GM18517 (cell line): ENCODE data around the gene TSHZ2.
"Not testable (repeated sequence)": the region's sequence is repeated elsewhere in the genome, so short reads cannot be mapped to it uniquely, and the experiment has no call there.

Source experiments
- ATAC-seq: cut with Tn5 transposase; IDR thresholded peaks from one replicate; pipeline ENCODE4 v1.9.1; 2021; ENCODE audit warnings: mild to moderate bottlenecking, moderate library complexity; ENCODE audit not compliant: unreplicated experiment

Gene TSHZ2

GRCh38 chr20:53081916-53082863 is 110.0 kb downstream of the TSHZ2 start:
- ATAC-seq, result no peak

DNA sequence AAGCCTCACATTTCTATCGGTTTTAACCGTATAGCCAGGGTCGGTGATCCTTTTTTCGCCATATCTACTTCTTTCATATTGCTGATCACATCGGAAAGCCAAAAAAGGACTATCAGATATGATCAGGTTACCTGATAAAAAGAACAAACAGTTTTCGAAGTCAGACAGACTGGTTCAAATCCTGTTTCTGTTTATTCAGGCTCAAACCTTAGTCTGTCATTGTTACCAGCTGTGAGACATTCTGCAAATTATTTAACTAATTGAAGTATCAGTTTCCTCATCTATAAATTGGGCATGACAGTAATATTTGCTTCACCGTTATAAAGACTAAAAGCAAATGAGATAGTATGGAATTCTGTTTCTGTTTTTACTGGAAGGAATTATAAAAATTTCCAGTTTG is 111.3 kb downstream of the TSHZ2 start:
- no peak for ATAC-seq

- ATAC-seq, result no peak
These were observed 112.3 kb downstream of the TSHZ2 start for GRCh38 chr20:53084408-53084997.

- ATAC-seq, result no peak
These were observed 113.6 kb downstream of the TSHZ2 start for GRCh38 chr20:53085720-53086119.

DNA sequence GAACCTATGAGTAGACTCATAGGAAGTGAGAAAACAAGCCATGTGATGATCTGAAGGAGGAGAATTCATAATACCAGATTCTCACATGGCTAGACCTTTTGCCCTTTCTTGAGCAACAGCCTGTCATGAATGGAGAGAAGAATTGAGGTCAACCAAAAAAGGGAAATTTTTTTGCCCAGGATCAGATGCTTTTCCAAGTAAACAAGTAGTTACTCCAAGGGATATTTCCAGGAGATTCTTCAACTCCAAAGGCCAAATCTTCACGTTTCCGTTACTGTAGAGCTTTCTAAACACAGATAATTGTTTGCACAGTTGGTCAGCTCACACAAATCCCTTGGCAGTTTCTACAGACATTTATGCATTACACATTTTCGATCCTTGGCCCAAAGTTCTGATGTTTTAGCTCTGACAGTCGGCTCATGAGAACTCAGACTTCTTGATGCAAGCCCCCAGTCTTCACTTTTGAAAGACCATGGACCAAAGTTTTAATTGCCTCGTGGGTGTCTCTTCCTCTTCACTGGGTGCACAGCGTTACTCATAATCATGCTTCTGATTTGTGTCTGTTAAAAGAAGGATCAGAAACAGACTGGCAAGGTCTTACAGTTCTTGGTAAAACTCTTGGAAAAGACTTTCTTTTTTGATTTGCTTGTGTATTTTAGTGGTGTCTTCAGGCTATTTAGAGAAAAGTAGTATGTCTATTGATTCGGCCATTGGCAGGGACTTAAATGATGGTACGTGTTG is 115.0 kb downstream of the TSHZ2 start:
- ATAC-seq, result no peak

DNA sequence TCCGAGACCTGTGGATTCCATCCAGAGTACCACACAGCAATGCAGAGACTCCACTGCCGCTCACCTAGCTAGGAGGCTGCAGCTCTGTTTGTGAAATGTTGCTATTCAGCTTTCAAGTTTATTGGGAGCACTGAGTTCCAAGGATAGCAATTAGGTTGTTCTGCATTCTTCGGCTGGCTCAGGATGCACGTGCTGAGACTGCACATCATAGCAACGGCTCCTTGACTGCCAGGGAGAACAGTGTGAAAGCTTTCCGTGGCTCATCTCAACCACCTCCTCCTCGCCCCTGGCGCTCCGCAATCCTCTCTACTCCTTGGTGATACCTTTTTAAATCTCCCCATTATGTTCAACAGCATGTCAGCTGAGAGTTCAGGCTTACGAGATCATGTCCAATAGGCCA is 116.6 kb downstream of the TSHZ2 start:
- no peak for ATAC-seq

GRCh38 chr20:53089851-53090250 is 117.7 kb downstream of the TSHZ2 start:
- ATAC-seq, result not testable (repeated sequence)

- no peak for ATAC-seq
These were observed 119.6 kb downstream of the TSHZ2 start for GRCh38 chr20:53091789-53092188.

- ATAC-seq, result no peak
These were observed 120.7 kb downstream of the TSHZ2 start for GRCh38 chr20:53092772-53093300.

GRCh38 chr20:53097371-53097770 is 125.2 kb downstream of the TSHZ2 start:
- no peak for ATAC-seq

- no peak for ATAC-seq
These were observed 125.6 kb downstream of the TSHZ2 start for GRCh38 chr20:53097791-53098190.

DNA sequence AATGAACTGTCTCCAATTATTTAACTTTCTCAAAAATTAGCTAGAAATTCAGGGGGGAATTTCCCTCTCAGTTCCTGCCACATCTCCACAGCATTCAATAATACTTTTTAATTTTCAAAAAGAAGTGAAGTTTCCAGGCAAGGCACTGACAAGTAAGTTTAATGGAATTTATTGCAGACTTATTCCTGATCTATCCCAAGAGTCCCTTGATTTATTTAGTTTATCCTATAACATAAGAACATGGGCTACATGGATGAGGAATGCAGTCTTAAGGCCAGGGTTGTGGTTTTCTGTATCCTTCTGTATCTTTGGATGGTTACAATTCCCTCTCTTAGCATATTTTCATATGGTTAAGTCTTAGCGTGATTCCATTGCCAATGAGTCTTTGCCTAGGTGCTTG is 126.5 kb downstream of the TSHZ2 start:
- no peak for ATAC-seq

- no peak for ATAC-seq
These were observed 127.7 kb downstream of the TSHZ2 start for GRCh38 chr20:53099856-53100255.

- no peak for ATAC-seq
These were observed 128.3 kb downstream of the TSHZ2 start for GRCh38 chr20:53100476-53100911.

GRCh38 chr20:53101992-53102760 is 130.0 kb downstream of the TSHZ2 start:
- no peak for ATAC-seq

GRCh38 chr20:53103124-53103523 is 131.0 kb downstream of the TSHZ2 start:
- no peak for ATAC-seq

DNA sequence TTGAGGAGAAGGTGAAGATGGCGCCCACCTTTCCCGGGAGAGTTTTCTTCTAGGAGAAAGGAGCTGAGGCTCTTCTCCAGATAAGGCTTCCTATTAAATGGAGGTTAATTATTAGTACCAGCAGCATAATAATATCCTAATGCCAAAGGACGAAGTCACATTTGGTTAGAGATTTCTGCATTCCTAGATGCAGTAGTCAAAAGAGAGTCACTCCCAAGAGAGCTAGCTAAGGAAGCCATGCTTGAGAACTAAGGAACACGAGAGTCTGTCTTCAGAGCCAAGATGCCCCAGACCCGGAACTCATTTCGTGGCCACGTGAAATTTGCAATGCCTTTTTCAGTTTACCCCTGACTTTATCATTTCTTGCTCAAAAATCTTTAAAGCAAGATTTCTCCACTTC is 132.7 kb downstream of the TSHZ2 start:
- no peak for ATAC-seq

DNA sequence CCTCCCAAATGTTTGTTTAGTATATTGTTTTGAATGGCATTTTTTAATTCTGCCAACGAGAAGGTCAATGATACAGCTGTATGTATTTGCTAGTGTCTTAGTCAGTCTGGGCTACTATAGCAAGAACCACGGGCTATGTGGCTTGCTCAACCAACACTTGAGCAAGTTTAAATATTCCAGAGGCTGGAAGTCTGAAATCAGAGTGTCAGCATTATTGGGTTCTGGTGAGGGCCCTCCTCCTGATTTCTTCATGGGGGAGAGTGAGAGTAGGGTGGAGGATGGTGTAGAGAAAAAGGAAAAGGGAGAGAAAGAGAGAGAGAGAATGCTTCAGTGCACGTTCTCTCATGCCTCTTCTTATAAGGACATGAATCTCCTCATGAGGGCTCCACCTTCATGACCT is 144.6 kb downstream of the TSHZ2 start:
- no peak for ATAC-seq

DNA sequence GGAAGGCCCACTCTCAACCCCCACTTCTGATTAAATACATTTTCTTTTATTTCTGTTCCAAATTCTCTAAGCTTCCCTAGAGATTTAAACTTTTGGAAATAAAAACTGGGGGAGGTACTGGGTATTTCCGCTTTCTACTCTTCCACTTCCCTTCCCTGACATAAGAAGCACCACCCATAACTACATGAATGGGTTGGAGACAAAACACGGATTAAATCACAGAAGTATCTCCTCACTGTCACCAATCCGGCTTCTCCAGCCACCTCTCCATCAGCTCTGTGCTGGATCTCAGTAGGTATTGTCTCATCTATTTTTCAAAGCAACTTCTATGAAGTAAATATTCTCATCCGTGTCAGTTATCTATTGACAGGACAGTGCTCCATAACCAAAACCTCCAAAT is 150.7 kb downstream of the TSHZ2 start:
- no peak for ATAC-seq

DNA sequence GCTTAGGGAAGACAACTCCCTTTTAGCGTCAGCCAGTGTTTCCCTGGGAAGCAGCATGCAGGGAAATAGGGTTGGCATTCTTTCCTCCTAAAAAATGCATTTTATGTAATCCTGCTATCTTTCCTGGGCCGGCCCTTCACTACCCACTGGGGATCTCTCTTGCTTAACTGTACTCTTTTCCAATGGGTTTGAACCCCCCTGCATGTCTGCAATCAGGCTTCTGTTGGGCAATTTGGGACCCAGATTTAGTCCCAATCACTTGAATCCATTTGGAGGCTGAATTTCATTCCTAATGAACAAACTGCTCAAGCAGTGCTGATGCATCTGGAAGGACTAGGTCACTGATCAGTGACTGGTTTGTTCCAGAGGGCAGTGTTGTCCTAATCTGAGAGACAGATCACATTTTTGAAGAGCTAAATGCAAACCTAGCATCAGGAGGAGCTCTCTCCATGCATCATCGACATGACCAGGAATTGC is 152.0 kb downstream of the TSHZ2 start:
- ATAC-seq, result no peak
